TTC549 (cell line): ENCODE results near the gene ZNF526.
A peak's percentile ranks its signal among the peaks of the same experiment; 100 is the strongest.

Experiments
- FAIRE-seq: peaks from 2 replicates; lab custom pipeline; 2012; peaks lifted over from hg19 to GRCh38; lab: Jason Lieb, UNC

Gene ZNF526

GRCh38 chr19:42224940-42225717 is 5.0 kb downstream of the ZNF526 start:
- no peak for FAIRE-seq

- FAIRE-seq: no peak
These were observed 5.7 kb downstream of the ZNF526 start for GRCh38 chr19:42225718-42226292.

GRCh38 chr19:42226886-42227285 is 6.8 kb downstream of the ZNF526 start:
- no peak for FAIRE-seq

GRCh38 chr19:42228641-42229040 is 8.5 kb downstream of the ZNF526 start:
- no peak for FAIRE-seq

- no peak for FAIRE-seq
These were observed 9.3 kb downstream of the ZNF526 start for GRCh38 chr19:42229301-42229854.

- FAIRE-seq: no peak
These were observed 9.8 kb downstream of the ZNF526 start for GRCh38 chr19:42229855-42230351.

- no peak for FAIRE-seq
These were observed 10.5 kb downstream of the ZNF526 start for GRCh38 chr19:42230571-42230970.

- FAIRE-seq: no peak
These were observed 12.3 kb downstream of the ZNF526 start for GRCh38 chr19:42232435-42232834.

- FAIRE-seq: no peak
These were observed 13.0 kb downstream of the ZNF526 start for GRCh38 chr19:42233106-42233505.

GRCh38 chr19:42233678-42234292 is 13.7 kb downstream of the ZNF526 start:
- FAIRE-seq: no peak

GRCh38 chr19:42234364-42234763 is 14.3 kb downstream of the ZNF526 start:
- no peak for FAIRE-seq

- no peak for FAIRE-seq
These were observed 15.1 kb downstream of the ZNF526 start for GRCh38 chr19:42235181-42235580.

- FAIRE-seq: no peak
These were observed 19.6 kb downstream of the ZNF526 start for GRCh38 chr19:42239544-42240220.

- FAIRE-seq: no peak
These were observed 21.2 kb downstream of the ZNF526 start for GRCh38 chr19:42241279-42241678.

- FAIRE-seq: no peak
These were observed 22.0 kb downstream of the ZNF526 start for GRCh38 chr19:42242069-42242511.

GRCh38 chr19:42242512-42243409 is 22.6 kb downstream of the ZNF526 start, which contains the start of gene GSK3A:
Gene GSK3A, minus strand, starts transcription at chr19:42242602. Its CDS starts 137 bp downstream, at chr19:42242465.
- FAIRE-seq: peak; percentile 85

GRCh38 chr19:42244347-42245220 is 24.5 kb downstream of the ZNF526 start:
- peak; percentile 91 for FAIRE-seq

GRCh38 chr19:42245231-42245630 is 25.1 kb downstream of the ZNF526 start:
- FAIRE-seq: no peak

GRCh38 chr19:42246143-42246921 is 26.2 kb downstream of the ZNF526 start:
- FAIRE-seq: no peak
